GM11168 (cell line): ENCODE results near the gene GREM1.

Experiments
- in situ Hi-C: fragments of 300-500 bp; cut with MboI; formaldehyde crosslinking; loops from one replicate; pipeline ENCODE4 v1.12.0; 2022; ENCODE audit warnings: low sequenced_read_pairs; ENCODE audit not compliant: unreplicated experiment

GREM1 gene

GRCh38 chr15:32775103-32775502 is 57.3 kb downstream of the GREM1 start:
- in situ Hi-C loops = no loop called here

DNA sequence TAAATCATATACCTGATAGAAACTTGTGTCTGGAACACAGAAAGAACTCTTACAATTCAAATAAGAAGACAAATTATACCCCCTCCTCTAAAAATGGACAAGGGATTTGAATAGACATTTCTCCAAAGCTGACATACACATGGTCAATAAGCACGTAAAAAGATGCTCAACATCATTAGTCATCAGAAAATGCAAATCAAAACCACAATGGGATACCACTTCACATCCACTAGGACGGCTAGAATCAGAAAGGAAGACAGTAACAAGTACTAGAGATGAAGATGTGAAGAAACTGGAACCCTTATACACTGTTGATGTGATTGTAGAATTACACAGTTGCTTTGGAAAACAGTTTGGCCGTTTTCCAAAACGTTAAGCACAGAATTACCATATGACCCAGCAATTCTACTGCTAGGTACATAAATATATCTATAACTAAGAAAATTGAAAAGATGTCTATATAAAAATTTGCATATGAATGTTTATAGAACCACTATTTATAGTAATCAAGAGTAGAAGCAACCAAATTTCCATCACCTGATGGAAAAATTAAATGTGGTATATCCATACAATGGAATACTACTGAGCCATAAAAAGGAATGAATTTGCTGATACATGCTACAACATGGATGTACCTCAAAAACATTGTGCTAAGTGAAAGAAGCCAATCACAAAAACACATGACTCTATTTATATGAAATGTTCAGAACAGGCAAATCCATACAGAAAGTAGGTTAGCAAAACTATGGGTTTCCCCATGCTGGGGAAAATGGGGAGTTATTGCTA is 60.8 kb downstream of the GREM1 start:
- in situ Hi-C loops = no loop called here

GRCh38 chr15:32781781-32782180 is 64.0 kb downstream of the GREM1 start:
- in situ Hi-C loops = no loop called here

- in situ Hi-C loops = no loop called here
Observed at GRCh38 chr15:32784581-32784980, 66.8 kb downstream of the GREM1 start.

DNA sequence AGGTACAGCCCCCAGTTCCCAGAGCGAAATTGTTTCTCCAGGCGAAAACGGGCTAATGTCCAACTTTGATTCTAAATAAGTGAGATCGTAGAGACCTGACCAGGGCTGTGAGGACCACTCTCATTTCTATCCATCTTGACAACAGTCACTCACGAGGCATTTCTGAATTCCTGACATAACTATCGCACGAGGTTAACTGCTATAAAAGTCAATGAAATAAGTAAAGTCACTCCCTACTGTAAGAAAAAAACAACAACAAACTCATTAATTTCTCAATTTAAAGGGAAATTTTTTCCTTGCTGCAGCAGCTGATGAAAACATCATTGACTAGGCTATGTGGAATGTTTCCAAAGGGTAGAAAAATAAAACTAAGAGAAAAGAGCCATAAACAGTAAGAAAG is 69.1 kb downstream of the GREM1 start:
- in situ Hi-C loops = no loop called here

DNA sequence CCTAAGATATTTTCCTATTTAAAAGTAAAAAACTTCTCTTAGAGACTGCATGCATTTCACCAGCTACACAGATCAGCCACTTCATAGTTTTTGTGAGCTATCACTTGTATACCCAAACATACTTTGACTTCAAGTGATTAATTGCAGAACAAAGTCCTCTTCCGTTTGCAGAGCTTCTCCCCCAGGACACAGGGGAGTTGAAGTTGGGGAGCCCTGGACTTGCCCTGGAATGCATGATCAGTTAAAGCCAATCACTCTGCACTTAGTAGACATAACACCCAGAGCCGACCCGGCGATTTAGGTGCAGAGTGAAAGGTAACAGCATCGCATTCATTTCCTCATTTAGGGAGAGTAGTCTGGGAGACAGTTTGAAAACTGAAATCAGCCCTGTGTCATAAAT is 70.1 kb downstream of the GREM1 start:
- in situ Hi-C loops = no loop called here

GRCh38 chr15:32790352-32790999 is 72.7 kb downstream of the GREM1 start:
- in situ Hi-C loops = no loop called here

DNA sequence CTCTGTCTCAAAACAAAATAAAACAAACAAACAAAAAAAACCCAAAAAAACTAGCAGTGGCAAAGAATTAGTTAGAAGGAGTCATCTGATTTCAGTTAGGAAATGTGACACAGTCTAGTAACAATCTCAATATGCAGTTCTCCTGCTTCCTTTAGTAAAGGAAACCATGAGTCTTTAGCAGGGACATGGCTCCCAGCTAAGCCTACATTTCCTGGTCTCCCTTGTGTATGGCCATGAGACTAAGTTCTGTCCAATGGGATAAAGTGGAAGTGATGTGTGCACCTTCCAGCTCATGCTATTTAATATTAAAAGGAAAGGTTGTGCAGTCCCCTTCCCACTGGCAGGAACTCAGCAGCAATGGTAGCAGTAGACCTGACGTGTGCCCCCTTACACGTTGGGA is 74.6 kb downstream of the GREM1 start:
- in situ Hi-C loops = no loop called here
